ENCODE results near the gene B3GALT6.

DNA sequence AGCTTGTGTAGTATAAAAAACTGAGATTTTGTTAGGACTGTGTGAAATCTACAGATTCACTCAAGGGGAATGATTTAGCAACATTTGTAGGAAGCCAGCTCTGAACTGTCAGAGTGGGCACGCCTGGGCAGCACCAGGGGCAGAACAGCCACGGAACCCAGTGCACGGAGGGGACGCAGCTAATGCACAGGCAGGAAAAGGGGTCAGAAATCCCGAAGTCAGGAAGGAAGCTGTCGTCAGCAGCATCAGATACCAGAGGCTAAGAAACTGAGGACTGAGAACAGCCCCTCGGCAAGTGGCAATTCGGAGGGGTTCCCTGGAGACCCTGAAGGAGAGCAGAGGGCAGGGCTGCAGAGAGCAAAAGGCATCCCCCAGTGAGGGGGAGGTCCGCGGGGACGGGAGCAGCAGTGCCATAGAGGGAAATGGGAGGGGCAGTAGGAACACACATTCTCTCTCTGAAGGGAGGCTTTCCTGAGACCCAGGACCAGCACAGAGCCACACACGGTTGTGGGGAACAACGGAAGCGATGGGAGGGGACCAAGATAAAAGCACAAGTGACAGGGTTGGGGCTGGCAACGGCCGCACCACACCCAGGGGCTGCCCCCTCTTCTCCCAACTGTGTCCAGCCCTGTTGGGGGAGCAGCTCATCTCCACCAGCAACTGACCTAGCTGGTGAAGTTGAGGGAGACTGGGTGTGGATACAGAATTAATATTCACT, 29.0 kb downstream of the B3GALT6 start:
- TF ChIP-seq ZNF384 (IDR thresholded peaks at IDR 0.05) (no peak), L3MBTL2 (conservative IDR thresholded peaks at IDR 0.05) (no peak), SUZ12 (IDR thresholded peaks at IDR 0.05) (no peak), BHLHE40 (IDR thresholded peaks at IDR 0.05; ENCODE audit: borderline replicate concordance) (no peak), ELF4 (IDR thresholded peaks at IDR 0.05) (no peak), TARDBP (IDR thresholded peaks at IDR 0.05) (no peak)

All from HEK293T (cell line).